Natural killer cell (primary cell): ENCODE results near the gene CCDC12. TPM values are rescaled to one million over a fixed set of nuclear protein-coding genes. Genes with fewer than 3 reads are reported as not detected.

Source experiments
- ATAC-seq, 3 donors: fragments of 150-1000 bp in 2 of 3; fragments of 200-7000 bp in 1 of 3; cut with Tn5 transposase; 1 replicate in 1 of 3; 2 replicates in 2 of 3; pipeline ENCODE4 v1.10.0; 2021; ENCODE audit warnings: mild to moderate bottlenecking in 2 of 3, moderate library complexity in 2 of 3
- DNase-seq, 2 donors: peaks; one replicate each; pipeline versions ENCODE4 v3.0.0 to v3.0.0-alpha.2; 2013 to 2021; ENCODE audit warnings: mixed read lengths in 1 of 2
- H3K27ac ChIP-seq: one replicate; pipeline ENCODE4 v1.5.1; 2013; ENCODE audit warnings: mild to moderate bottlenecking, low read length
- H3K27me3 ChIP-seq: one replicate; pipeline ENCODE4 v1.6.1; 2013; ENCODE audit warnings: low read length; ENCODE audit not compliant: control insufficient read depth, insufficient read depth
- H3K36me3 ChIP-seq: one replicate; pipeline ENCODE4 v1.6.1; 2013; ENCODE audit warnings: low read length; ENCODE audit not compliant: control insufficient read depth, insufficient read depth
- H3K4me1 ChIP-seq: one replicate; pipeline ENCODE4 v1.6.1; 2013; ENCODE audit warnings: low read length; ENCODE audit not compliant: control insufficient read depth, insufficient read depth
- H3K4me3 ChIP-seq: one replicate; pipeline ENCODE4 v1.5.1; 2013; ENCODE audit warnings: low read length
- H3K9me3 ChIP-seq: one replicate; pipeline ENCODE4 v1.6.1; 2013; ENCODE audit warnings: low read length; ENCODE audit not compliant: control insufficient read depth, insufficient read depth
- H3K27ac Mint-ChIP-seq, 2 donors: one replicate each; pipeline ENCODE4 v1.8.0; 2022; ENCODE audit warnings: mild to moderate bottlenecking in 2 of 2, mixed read lengths in 2 of 2, moderate library complexity in 1 of 2
- H3K27me3 Mint-ChIP-seq, 2 donors: one replicate each; pipeline ENCODE4 v1.8.0; 2022; ENCODE audit warnings: low read depth in 2 of 2, mixed read lengths in 2 of 2
- H3K36me3 Mint-ChIP-seq: one replicate; pipeline ENCODE4 v1.8.0; 2022; ENCODE audit warnings: mixed read lengths
- H3K4me1 Mint-ChIP-seq, 2 donors: one replicate each; pipeline ENCODE4 v1.8.0; 2022; ENCODE audit warnings: mixed read lengths in 2 of 2
- H3K4me3 Mint-ChIP-seq: one replicate; pipeline ENCODE4 v1.8.0; 2022; ENCODE audit warnings: mild to moderate bottlenecking, moderate library complexity, mixed read lengths
- H3K9me3 Mint-ChIP-seq, 2 donors: one replicate each; pipeline ENCODE4 v1.8.0; 2022; ENCODE audit warnings: mixed read lengths in 2 of 2
- CTCF ChIP-seq: fragments of 200-600 bp; IDR thresholded peaks from one replicate; pipeline ENCODE4 v1.8.0; 2022; ENCODE audit warnings: antibody characterized with exemption
- WGBS: methylation state at CpG from one replicate; pipeline ENCODE4 v1.1.7; 2013; ENCODE audit warnings: missing lambda C conversion rate; ENCODE audit not compliant: insufficient coverage; 5-methylcytosine and 5-hydroxymethylcytosine counted together
- intact Hi-C: fragments of 100-400 bp; cut with micrococcal nuclease; formaldehyde crosslinking; loops from one replicate; pipeline ENCODE4 v1.14.2; 2022
- total RNA-seq, 4 donors: library from RNA; stranded (reverse); fragments of 120-200 nt in 1 of 4; gene quantifications; one replicate each; pipeline versions ENCODE4 v1.2.3 to v1.2.4, GENCODE V29; 2013 to 2022

CCDC12 gene
- total RNA-seq, 3 donors from 2014 or later (not counting 1 experiment from before 2014, with no cell fraction given): 104 to 114 (median 111) TPM

GRCh38 chr3:46952813-46953212 lies 23.7 kb downstream of the CCDC12 start:
- TF ChIP-seq CTCF: no peak
- H3K27me3 Mint-ChIP-seq: no peaks in the 10 kb centered on the region
- peaks cover 89 to 95% of the 10 kb centered on the region in 2 donors for H3K4me1 Mint-ChIP-seq
- peak overlapping the region; percentile 94 to 99 for H3K27ac Mint-ChIP-seq
- Histone ChIP-seq H3K27ac (peak overlapping the region; percentile 94), H3K4me1 (peaks cover 98% of the 10 kb centered on the region), H3K27me3 (no peaks in the 10 kb centered on the region), H3K4me3 (no peak overlapping the region), H3K9me3 (no peaks in the 10 kb centered on the region), H3K36me3 (no peaks in the 10 kb centered on the region)
- H3K4me3 Mint-ChIP-seq: peak overlapping the region; percentile 78
- intact Hi-C loops: no loop called here
- no peaks in the 10 kb centered on the region for H3K36me3 Mint-ChIP-seq
- WGBS: 43% methylated on average over 2 of the region's 2 CpGs
- no peak for DNase-seq
- no peaks in the 10 kb centered on the region for H3K9me3 Mint-ChIP-seq
- no peak for ATAC-seq

GRCh38 chr3:46950650-46951241 lies 25.8 kb downstream of the CCDC12 start:
- peak overlapping the region; percentile 55 for H3K4me3 Mint-ChIP-seq
- WGBS: 75% methylated on average over 6 of the region's 7 CpGs
- peak overlapping the region; percentile 96 to 99 for H3K27ac Mint-ChIP-seq

GRCh38 chr3:46950177-46950576 lies 26.4 kb downstream of the CCDC12 start:
- 100% methylated on average over 2 of the region's 2 CpGs for WGBS

More at GRCh38 chr3:46950650-46951241, 25.8 kb downstream of the CCDC12 start:
- no peak for ATAC-seq
- Histone ChIP-seq H3K27me3 (no peaks in the 10 kb centered on the region), H3K27ac (peak overlapping the region; percentile 37), H3K36me3 (no peaks in the 10 kb centered on the region), H3K4me3 (no peak overlapping the region), H3K4me1 (peaks cover 98% of the 10 kb centered on the region), H3K9me3 (no peaks in the 10 kb centered on the region)
- DNase-seq: no peak
- no peaks in the 10 kb centered on the region for H3K27me3 Mint-ChIP-seq
- peaks cover 92 to 95% of the 10 kb centered on the region in 2 donors for H3K4me1 Mint-ChIP-seq
- intact Hi-C loops: no loop called here
- no peaks in the 10 kb centered on the region for H3K9me3 Mint-ChIP-seq
- H3K36me3 Mint-ChIP-seq: no peaks in the 10 kb centered on the region
- TF ChIP-seq CTCF: no peak

More at GRCh38 chr3:46950177-46950576, 26.4 kb downstream of the CCDC12 start:
- Histone ChIP-seq H3K36me3 (no peaks in the 10 kb centered on the region), H3K4me3 (no peak overlapping the region), H3K9me3 (no peaks in the 10 kb centered on the region), H3K27ac (peak overlapping the region; percentile 98), H3K27me3 (no peaks in the 10 kb centered on the region), H3K4me1 (peaks cover 98% of the 10 kb centered on the region)
- Mint-ChIP-seq H3K9me3 (no peaks in the 10 kb centered on the region), H3K4me3 (peak overlapping the region; percentile 66), H3K27ac (peak overlapping the region; percentile 96 to 99), H3K36me3 (no peaks in the 10 kb centered on the region), H3K4me1 (peaks cover 92 to 95% of the 10 kb centered on the region in 2 donors), H3K27me3 (no peaks in the 10 kb centered on the region)
- DNase-seq (no peak), ATAC-seq (no peak)
- no peak for TF ChIP-seq CTCF
- intact Hi-C loops: no loop called here
